IPS-18c (cell line): ENCODE results near the gene EEF1AKMT4.

Experiments used
- H3K4me3 ChIP-seq: 2 replicates; pipeline ENCODE4 v1.7.0; 2013; ENCODE audit warnings: low read depth, mild to moderate bottlenecking, low read length, moderate library complexity; ENCODE audit not compliant: insufficient read depth
- H3K9me3 ChIP-seq: one replicate; pipeline ENCODE4 v1.6.1; 2013; ENCODE audit warnings: mild to moderate bottlenecking, low read length, moderate library complexity; ENCODE audit not compliant: control insufficient read depth, insufficient read depth

Gene EEF1AKMT4

DNA sequence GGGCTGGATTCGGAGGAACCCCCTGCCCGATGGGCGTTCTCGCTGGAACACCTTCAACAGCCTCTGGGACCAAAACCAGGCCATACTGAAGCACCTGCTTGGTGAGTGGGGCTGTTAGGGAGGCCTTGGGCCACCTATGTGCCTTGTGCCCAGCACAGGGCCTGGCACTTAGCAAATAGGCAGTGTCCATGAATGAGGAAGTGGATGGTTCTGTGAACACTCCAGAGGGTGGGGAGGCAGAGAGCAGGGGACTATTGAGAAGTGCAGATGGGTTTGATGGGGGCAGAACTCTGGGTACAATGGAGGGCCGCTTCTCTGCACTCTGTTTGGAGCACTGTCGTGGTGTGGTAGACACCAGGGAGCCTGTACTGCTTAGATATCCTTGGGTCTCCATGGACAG lies 27.9 kb downstream of the EEF1AKMT4 start:
- Histone ChIP-seq H3K4me3 (no peak overlapping the region), H3K9me3 (no peaks in the 10 kb centered on the region)

DNA sequence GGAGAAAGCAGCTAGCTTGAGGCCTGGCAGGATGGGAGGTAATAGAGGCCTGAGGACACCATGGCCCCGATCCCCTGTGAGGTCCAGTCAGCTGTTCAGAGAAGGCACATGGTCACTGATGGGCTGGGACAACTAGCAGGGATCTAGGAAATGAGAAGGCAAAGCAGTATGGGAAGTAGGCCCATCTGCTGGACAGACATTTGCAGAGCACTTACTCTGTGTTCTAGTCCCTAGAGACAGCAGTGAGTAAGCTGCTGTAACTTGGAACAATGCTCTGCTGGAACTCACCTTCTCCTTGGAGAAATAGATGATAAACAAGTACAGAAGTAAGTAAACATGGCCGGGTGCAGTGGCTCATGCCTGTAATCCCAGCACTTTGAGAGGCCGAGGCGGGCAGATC lies 33.5 kb downstream of the EEF1AKMT4 start:
- Histone ChIP-seq H3K4me3 (no peak overlapping the region), H3K9me3 (no peaks in the 10 kb centered on the region)

DNA sequence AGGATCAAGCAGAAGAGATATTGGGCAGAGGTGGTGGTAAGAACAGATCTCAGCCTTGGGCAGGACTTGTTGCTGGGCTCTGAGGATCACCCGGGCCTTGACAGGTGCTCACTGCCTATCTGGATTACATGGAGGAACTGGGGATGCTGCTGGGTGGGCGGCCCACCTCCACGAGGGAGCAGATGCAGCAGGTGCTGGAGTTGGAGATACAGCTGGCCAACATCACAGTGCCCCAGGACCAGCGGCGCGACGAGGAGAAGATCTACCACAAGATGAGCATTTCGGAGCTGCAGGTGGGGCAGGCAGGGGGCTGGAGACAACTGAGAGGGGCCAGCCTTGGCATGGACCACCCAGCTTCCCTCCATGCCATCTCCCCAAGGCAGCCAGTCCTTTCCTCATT lies 34.2 kb downstream of the EEF1AKMT4 start:
- H3K4me3 ChIP-seq: no peak overlapping the region
- no peaks in the 10 kb centered on the region for H3K9me3 ChIP-seq

- no peak overlapping the region for H3K4me3 ChIP-seq
- no peaks in the 10 kb centered on the region for H3K9me3 ChIP-seq
Measured at GRCh38 chr3:184284696-184285095, 35.2 kb downstream of the EEF1AKMT4 start.

GRCh38 chr3:184289426-184289938 lies 40.0 kb downstream of the EEF1AKMT4 start:
- H3K9me3 ChIP-seq: no peaks in the 10 kb centered on the region
- no peak overlapping the region for H3K4me3 ChIP-seq

DNA sequence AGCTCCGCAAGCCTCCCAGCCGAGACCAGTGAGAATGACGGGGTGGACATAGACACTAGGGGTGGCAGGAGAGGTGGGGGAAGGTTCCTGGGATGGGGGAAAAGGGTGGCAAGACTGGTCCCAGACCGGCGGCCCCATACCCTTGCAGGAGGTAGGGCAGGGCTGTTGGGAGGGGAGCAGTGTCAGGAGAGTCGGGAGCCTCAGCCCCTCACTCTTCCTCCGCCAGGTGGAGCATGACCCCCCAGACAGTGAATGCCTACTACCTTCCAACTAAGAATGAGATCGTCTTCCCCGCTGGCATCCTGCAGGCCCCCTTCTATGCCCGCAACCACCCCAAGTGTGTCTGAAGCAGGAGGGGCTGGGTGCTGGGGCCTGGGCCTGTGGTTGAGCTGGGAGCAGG lies 40.9 kb downstream of the EEF1AKMT4 start:
- Histone ChIP-seq H3K4me3 (no peak overlapping the region), H3K9me3 (no peaks in the 10 kb centered on the region)

DNA sequence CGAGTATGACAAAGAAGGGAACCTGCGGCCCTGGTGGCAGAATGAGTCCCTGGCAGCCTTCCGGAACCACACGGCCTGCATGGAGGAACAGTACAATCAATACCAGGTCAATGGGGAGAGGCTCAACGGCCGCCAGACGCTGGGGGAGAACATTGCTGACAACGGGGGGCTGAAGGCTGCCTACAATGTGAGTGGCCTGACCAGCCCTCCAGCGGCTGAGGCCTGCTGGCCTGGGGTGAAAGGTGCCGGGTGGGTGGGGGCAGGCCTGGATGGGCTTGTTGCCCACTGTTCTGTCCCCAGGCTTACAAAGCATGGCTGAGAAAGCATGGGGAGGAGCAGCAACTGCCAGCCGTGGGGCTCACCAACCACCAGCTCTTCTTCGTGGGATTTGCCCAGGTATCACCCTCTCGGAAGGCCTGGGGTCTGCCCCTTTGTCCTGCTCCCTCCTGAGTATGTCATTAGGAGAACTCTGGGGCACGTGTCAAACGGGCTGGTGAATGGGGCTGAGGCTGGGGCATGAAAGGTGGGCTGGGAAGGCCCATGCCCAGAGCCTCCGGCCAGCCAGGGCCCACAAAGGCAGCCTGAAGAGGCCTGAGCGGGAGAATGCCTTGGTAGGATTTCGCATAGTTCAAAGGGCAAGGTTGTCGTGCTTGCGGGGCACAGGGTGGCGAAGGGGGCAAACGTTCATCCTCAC lies 41.7 kb downstream of the EEF1AKMT4 start:
- no peak overlapping the region for H3K4me3 ChIP-seq
- no peaks in the 10 kb centered on the region for H3K9me3 ChIP-seq

- Histone ChIP-seq H3K4me3 (no peak overlapping the region), H3K9me3 (no peaks in the 10 kb centered on the region)
Measured at GRCh38 chr3:184291738-184292445, 42.4 kb downstream of the EEF1AKMT4 start.

- H3K4me3 ChIP-seq: no peak overlapping the region
- H3K9me3 ChIP-seq: peaks cover 2% of the 10 kb centered on the region
Measured at GRCh38 chr3:184295771-184296170, 46.3 kb downstream of the EEF1AKMT4 start.

GRCh38 chr3:184296616-184297015 lies 47.1 kb downstream of the EEF1AKMT4 start:
- Histone ChIP-seq H3K4me3 (no peak overlapping the region), H3K9me3 (peaks cover 2% of the 10 kb centered on the region)

GRCh38 chr3:184298759-184299487 lies 49.5 kb downstream of the EEF1AKMT4 start, which contains the start of gene PSMD2:
Gene PSMD2, plus strand, starts transcription at chr3:184299241. Its CDS starts 26 bp downstream, at chr3:184299267.
- Histone ChIP-seq H3K9me3 (peaks cover 2% of the 10 kb centered on the region), H3K4me3 (peak within 1 kb of the TSS; percentile 86)

DNA sequence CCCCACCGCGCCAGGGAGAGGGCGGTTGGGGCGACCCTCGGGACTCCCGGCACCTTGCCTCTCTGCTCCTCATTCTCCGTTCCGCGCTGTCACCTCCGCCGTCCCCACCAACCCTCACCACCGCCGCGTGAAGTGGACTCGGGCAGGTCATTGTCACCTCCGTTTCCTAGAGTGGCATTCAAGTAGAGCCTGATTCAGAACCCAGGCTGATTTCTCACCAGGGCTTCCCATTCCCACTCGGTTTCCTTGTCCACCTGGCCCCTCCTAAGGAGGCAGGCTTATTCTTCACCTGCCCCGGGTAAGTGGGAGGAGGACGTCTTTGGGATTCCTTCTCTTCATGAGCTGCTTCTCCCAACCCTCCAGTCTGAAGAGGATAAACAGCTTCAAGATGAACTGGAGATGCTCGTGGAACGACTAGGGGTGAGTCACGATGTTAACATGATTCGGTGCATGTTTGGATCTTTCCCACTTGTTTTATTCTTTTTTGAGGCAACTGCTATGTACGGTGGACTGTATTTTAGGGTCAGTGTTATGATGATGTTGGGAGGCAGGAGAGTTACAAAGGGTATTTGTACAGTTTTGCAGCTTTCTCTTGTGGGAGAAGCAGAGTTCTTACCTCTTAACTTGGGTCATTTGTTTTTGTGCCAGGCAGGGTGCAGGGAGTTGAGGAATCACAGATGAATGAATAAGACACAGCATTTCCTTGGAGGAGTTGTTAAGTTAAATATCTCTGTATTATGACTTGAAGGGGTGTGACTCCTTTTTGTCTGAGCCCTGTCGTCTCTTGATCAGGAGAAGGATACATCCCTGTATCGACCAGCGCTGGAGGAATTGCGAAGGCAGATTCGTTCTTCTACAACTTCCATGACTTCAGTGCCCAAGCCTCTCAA lies 50.3 kb downstream of the EEF1AKMT4 start:
- H3K4me3 ChIP-seq: peak overlapping the region; percentile 86

GRCh38 chr3:184300378-184300720 lies 50.9 kb downstream of the EEF1AKMT4 start:
- no peak overlapping the region for H3K4me3 ChIP-seq
- H3K9me3 ChIP-seq: peaks cover 2% of the 10 kb centered on the region

More for the DNA sequence above, 50.3 kb downstream of the EEF1AKMT4 start:
- H3K9me3 ChIP-seq: peaks cover 2% of the 10 kb centered on the region

GRCh38 chr3:184305577-184305976 lies 56.1 kb downstream of the EEF1AKMT4 start:
- Histone ChIP-seq H3K4me3 (no peak overlapping the region), H3K9me3 (no peaks in the 10 kb centered on the region)

DNA sequence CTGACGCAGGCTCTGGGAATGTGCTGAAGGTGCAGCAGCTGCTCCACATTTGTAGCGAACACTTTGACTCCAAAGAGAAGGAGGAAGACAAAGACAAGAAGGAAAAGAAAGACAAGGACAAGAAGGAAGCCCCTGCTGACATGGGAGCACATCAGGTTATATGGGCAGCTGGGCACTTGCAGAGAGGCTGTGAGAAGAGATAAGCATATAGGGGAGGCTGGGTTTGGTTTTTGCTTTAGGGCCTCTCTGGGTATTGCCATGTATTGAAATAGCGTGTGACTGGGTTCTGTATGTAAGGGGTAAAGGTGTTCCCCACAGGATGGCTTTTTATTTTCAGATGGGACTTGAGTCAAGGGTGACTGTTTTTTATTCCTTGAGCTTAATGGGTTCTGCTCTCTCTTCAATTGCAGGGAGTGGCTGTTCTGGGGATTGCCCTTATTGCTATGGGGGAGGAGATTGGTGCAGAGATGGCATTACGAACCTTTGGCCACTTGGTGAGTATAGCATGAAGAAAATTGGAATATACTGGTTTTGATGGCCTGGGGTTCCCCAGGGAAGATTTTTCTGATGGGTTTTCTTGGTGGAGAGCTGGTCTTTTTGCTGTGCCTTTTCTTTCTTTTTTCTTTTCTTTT lies 57.0 kb downstream of the EEF1AKMT4 start:
- H3K4me3 ChIP-seq: no peak overlapping the region
- no peaks in the 10 kb centered on the region for H3K9me3 ChIP-seq

GRCh38 chr3:184307915-184308314 lies 58.4 kb downstream of the EEF1AKMT4 start:
- Histone ChIP-seq H3K4me3 (no peak overlapping the region), H3K9me3 (no peaks in the 10 kb centered on the region)
